ENCODE measurements around the gene MDFIC. TPM values are rescaled to one million over a fixed set of nuclear protein-coding genes. Genes with fewer than 3 reads are reported as not detected.

The MDFIC gene
- total RNA-seq, 1 donor from 2014 or later: 18.5 TPM

- peaks cover 3% of the 10 kb centered on the region for H3K36me3 Mint-ChIP-seq (ENCODE audit: unreplicated experiment)
- TF ChIP-seq, protein P1, sequence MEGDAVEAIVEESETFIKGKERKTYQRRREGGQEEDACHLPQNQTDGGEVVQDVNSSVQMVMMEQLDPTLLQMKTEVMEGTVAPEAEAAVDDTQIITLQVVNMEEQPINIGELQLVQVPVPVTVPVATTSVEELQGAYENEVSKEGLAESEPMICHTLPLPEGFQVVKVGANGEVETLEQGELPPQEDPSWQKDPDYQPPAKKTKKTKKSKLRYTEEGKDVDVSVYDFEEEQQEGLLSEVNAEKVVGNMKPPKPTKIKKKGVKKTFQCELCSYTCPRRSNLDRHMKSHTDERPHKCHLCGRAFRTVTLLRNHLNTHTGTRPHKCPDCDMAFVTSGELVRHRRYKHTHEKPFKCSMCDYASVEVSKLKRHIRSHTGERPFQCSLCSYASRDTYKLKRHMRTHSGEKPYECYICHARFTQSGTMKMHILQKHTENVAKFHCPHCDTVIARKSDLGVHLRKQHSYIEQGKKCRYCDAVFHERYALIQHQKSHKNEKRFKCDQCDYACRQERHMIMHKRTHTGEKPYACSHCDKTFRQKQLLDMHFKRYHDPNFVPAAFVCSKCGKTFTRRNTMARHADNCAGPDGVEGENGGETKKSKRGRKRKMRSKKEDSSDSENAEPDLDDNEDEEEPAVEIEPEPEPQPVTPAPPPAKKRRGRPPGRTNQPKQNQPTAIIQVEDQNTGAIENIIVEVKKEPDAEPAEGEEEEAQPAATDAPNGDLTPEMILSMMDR (IDR thresholded peaks at IDR 0.05): no peak
- H3K4me1 Mint-ChIP-seq (ENCODE audit: unreplicated experiment): peaks cover 16% of the 10 kb centered on the region
- no peak overlapping the region for H3K4me3 Mint-ChIP-seq (ENCODE audit: unreplicated experiment)
- no peak overlapping the region for H3K27ac Mint-ChIP-seq (ENCODE audit: unreplicated experiment)
- H3K27me3 Mint-ChIP-seq (ENCODE audit: unreplicated experiment): no peaks in the 10 kb centered on the region
- H3K9me3 Mint-ChIP-seq (ENCODE audit: unreplicated experiment): no peaks in the 10 kb centered on the region
- DNase-seq (ENCODE audit: extremely low spot score, unreplicated experiment): no peak
Observed at GRCh38 chr7:115005251-115005650, 83.4 kb downstream of the MDFIC start.

- H3K4me3 Mint-ChIP-seq (ENCODE audit: unreplicated experiment): no peak overlapping the region
- peaks cover 16% of the 10 kb centered on the region for H3K4me1 Mint-ChIP-seq (ENCODE audit: unreplicated experiment)
- TF ChIP-seq, protein P1 (IDR thresholded peaks at IDR 0.05): no peak
- no peaks in the 10 kb centered on the region for H3K27me3 Mint-ChIP-seq (ENCODE audit: unreplicated experiment)
- no peaks in the 10 kb centered on the region for H3K9me3 Mint-ChIP-seq (ENCODE audit: unreplicated experiment)
- peaks cover 3% of the 10 kb centered on the region for H3K36me3 Mint-ChIP-seq (ENCODE audit: unreplicated experiment)
- DNase-seq (ENCODE audit: extremely low spot score, unreplicated experiment): no peak
- no peak overlapping the region for H3K27ac Mint-ChIP-seq (ENCODE audit: unreplicated experiment)
Observed at GRCh38 chr7:115005953-115006352, 84.1 kb downstream of the MDFIC start.

- Mint-ChIP-seq H3K9me3 (ENCODE audit: unreplicated experiment) (no peaks in the 10 kb centered on the region), H3K27ac (ENCODE audit: unreplicated experiment) (no peak overlapping the region), H3K27me3 (ENCODE audit: unreplicated experiment) (no peaks in the 10 kb centered on the region), H3K36me3 (ENCODE audit: unreplicated experiment) (peaks cover 7% of the 10 kb centered on the region), H3K4me3 (ENCODE audit: unreplicated experiment) (no peak overlapping the region), H3K4me1 (ENCODE audit: unreplicated experiment) (peaks cover 16% of the 10 kb centered on the region)
- TF ChIP-seq, protein P1 (IDR thresholded peaks at IDR 0.05): no peak
- DNase-seq (ENCODE audit: extremely low spot score, unreplicated experiment): no peak
Observed at GRCh38 chr7:115007751-115008150, 85.9 kb downstream of the MDFIC start.

- Mint-ChIP-seq H3K27ac (ENCODE audit: unreplicated experiment) (no peak overlapping the region), H3K4me3 (ENCODE audit: unreplicated experiment) (no peak overlapping the region), H3K9me3 (ENCODE audit: unreplicated experiment) (no peaks in the 10 kb centered on the region), H3K36me3 (ENCODE audit: unreplicated experiment) (peaks cover 11% of the 10 kb centered on the region), H3K27me3 (ENCODE audit: unreplicated experiment) (no peaks in the 10 kb centered on the region), H3K4me1 (ENCODE audit: unreplicated experiment) (peaks cover 16% of the 10 kb centered on the region)
- TF ChIP-seq, protein P1 (IDR thresholded peaks at IDR 0.05): no peak
- DNase-seq (ENCODE audit: extremely low spot score, unreplicated experiment): no peak
Observed at GRCh38 chr7:115008465-115009114, 86.7 kb downstream of the MDFIC start.

GRCh38 chr7:115009139-115009538, 87.2 kb downstream of the MDFIC start:
- Mint-ChIP-seq H3K9me3 (ENCODE audit: unreplicated experiment) (no peaks in the 10 kb centered on the region), H3K4me1 (ENCODE audit: unreplicated experiment) (peaks cover 16% of the 10 kb centered on the region), H3K27ac (ENCODE audit: unreplicated experiment) (no peak overlapping the region), H3K36me3 (ENCODE audit: unreplicated experiment) (peaks cover 9% of the 10 kb centered on the region), H3K4me3 (ENCODE audit: unreplicated experiment) (no peak overlapping the region), H3K27me3 (ENCODE audit: unreplicated experiment) (no peaks in the 10 kb centered on the region)
- no peak for DNase-seq (ENCODE audit: extremely low spot score, unreplicated experiment)
- TF ChIP-seq, protein P1 (IDR thresholded peaks at IDR 0.05): no peak

All from osteocyte (in vitro differentiated cells).